GM19395 (cell line): ENCODE data around the gene DYNLL1.

ENCODE experiments used
- ATAC-seq: cut with Tn5 transposase; IDR thresholded peaks from one replicate; pipeline ENCODE4 v1.9.1; 2021; ENCODE audit warnings: mild to moderate bottlenecking, moderate library complexity; ENCODE audit not compliant: unreplicated experiment

The DYNLL1 gene

DNA sequence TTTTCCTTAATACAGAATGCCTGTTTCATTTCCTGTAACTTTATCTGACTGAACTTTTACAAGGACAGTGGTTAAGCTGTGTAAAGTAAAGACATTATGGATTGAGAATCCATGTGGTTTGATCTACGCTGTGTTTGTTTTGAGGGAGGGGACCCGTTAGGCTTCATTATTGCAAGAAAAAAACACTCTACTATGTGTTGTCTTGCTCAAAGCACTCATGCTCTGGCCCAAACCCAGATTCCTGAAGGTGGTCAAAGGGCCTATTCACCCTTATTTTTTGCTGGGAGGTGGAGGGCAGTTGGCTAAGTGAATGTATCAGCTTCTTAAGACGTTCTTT lies 50.1 kb downstream of the DYNLL1 start:
- no peak for ATAC-seq
